ENCODE results near the gene METTL25. TPM values are rescaled to one million over a fixed set of nuclear protein-coding genes. Genes with fewer than 3 reads are reported as not detected.

The METTL25 gene
- total RNA-seq, 1 experiment from 2014 or later: 11.6 TPM

GRCh38 chr12:82476511-82476910 is 118.2 kb downstream of the METTL25 start:
- H3K4me2 ChIP-seq (ENCODE audit: insufficient read depth, insufficient read length, low read length): no peak overlapping the region
- no peak overlapping the region for H2BK12ac ChIP-seq (ENCODE audit: insufficient read length, low read depth, low read length)
- Mint-ChIP-seq H3K4me3 (no peak overlapping the region), H3K36me3 (ENCODE audit: insufficient read depth in 1 of 3, low read depth in 3 of 3) (peaks cover 0 to 5% (median 1%) of the 10 kb centered on the region in 3 experiments; a peak in 2 of 7 replicates), H3K27me3 (ENCODE audit: low read depth) (no peaks in the 10 kb centered on the region), H3K4me1 (peaks cover 2 to 3% of the 10 kb centered on the region in 2 experiments), H3K27ac (no peak overlapping the region), H3K9me3 (no peaks in the 10 kb centered on the region; a peak in 1 of 5 replicates)
- H3T11ph ChIP-seq (ENCODE audit: low read length): no peak overlapping the region
- WGBS (ENCODE audit: extremely low coverage, insufficient read length, low lambda C conversion rate): no CpG with 5 or more reads among the region's 4 CpGs
- H3K4me1 ChIP-seq (ENCODE audit: insufficient read depth, low read length): no peaks in the 10 kb centered on the region
- no peak overlapping the region for H4K8ac ChIP-seq (replicated peaks; ENCODE audit: insufficient read length, low read depth, low read length)
- H2AFZ ChIP-seq (ENCODE audit: low read length): no peak overlapping the region
- H4K5ac ChIP-seq (ENCODE audit: insufficient read length, low read depth, low read length): no peak overlapping the region
- no peak overlapping the region for H2BK120ac ChIP-seq (ENCODE audit: low read depth, low read length, poor library complexity, severe bottlenecking)
- no peaks in the 10 kb centered on the region for H4K20me1 ChIP-seq (ENCODE audit: control insufficient read depth, insufficient read depth, insufficient read length)
- no peak overlapping the region for H2AK5ac ChIP-seq (ENCODE audit: insufficient read length, low read length)
- H3K14ac ChIP-seq (ENCODE audit: insufficient read depth, low read length): no peak overlapping the region
- H3K56ac ChIP-seq (ENCODE audit: insufficient read length, low read depth, low read length): no peak overlapping the region
- no peak overlapping the region for H3K23ac ChIP-seq (ENCODE audit: insufficient read length, low read depth, low read length)
- no peak overlapping the region for H2BK20ac ChIP-seq (ENCODE audit: low read depth, low read length, poor library complexity, severe bottlenecking)
- H2BK5ac ChIP-seq (ENCODE audit: insufficient read length, low read length): no peak overlapping the region
- no peak overlapping the region for H3K18ac ChIP-seq (ENCODE audit: insufficient read length, low read depth, low read length)
- TF ChIP-seq CTCF (conservative IDR thresholded peaks at IDR 0.05): no peak
- H3K79me2 ChIP-seq (ENCODE audit: insufficient read depth, low read length): no peaks in the 10 kb centered on the region
- H4K91ac ChIP-seq (ENCODE audit: insufficient read length, low read depth, low read length): no peak overlapping the region
- no peaks in the 10 kb centered on the region for H3K79me1 ChIP-seq (ENCODE audit: insufficient read depth, low read depth, low read length, poor library complexity, severe bottlenecking)
- no peak overlapping the region for H3K9ac ChIP-seq (ENCODE audit: extremely low read depth, insufficient read length, low read length)
- DNase-seq: no peak
- H3K4ac ChIP-seq (ENCODE audit: low read depth, low read length): no peak overlapping the region
- no peaks in the 10 kb centered on the region for H3K23me2 ChIP-seq (ENCODE audit: insufficient read length, low read depth, low read length, poor library complexity, severe bottlenecking)
- no peaks in the 10 kb centered on the region for H3K27me3 ChIP-seq (ENCODE audit: insufficient read depth, low read length)
- no peaks in the 10 kb centered on the region for H3K9me3 ChIP-seq (ENCODE audit: control insufficient read depth, low read depth, low read length)
- no peak overlapping the region for H2BK15ac ChIP-seq (ENCODE audit: low read depth, low read length)
- H3K27ac ChIP-seq (ENCODE audit: insufficient read length, low read depth, low read length): no peak overlapping the region
